Suprapubic skin (tissue), 4 donors: ENCODE measurements around the gene B4GALT5. TPM values are rescaled to one million over a fixed set of nuclear protein-coding genes. Genes with fewer than 3 reads are reported as not detected.
A peak's percentile ranks its signal among the peaks of the same experiment; 100 is the strongest.
"Not testable (repeated sequence)": the region's sequence is repeated elsewhere in the genome, so short reads cannot be mapped to it uniquely, and the experiment has no call there.

Source experiments
- DNase-seq, 2 donors: peaks; one replicate each; pipeline ENCODE4 v3.0.0-alpha.2; 2019; ENCODE audit warnings: low spot score in 2 of 2
- H3K27ac ChIP-seq: fragments of 200-600 bp; sonication (generic); one replicate; pipeline ENCODE4 v1.5.1; 2019
- H3K27me3 ChIP-seq: fragments of 200-600 bp; sonication (generic); one replicate; pipeline ENCODE4 v1.5.1; 2019
- H3K36me3 ChIP-seq: fragments of 200-600 bp; sonication (generic); one replicate; pipeline ENCODE4 v1.5.1; 2019
- H3K4me1 ChIP-seq: fragments of 200-600 bp; sonication (generic); one replicate; pipeline ENCODE4 v1.5.1; 2019
- H3K4me3 ChIP-seq: fragments of 200-600 bp; sonication (generic); one replicate; pipeline ENCODE4 v1.5.1; 2019; ENCODE audit warnings: mild to moderate bottlenecking
- H3K9me3 ChIP-seq: fragments of 200-600 bp; sonication (generic); one replicate; pipeline ENCODE4 v1.5.1; 2019
- EP300 ChIP-seq: sonication (generic); formaldehyde crosslinking; IDR thresholded peaks from one replicate; pipeline ENCODE4 v1.6.1; 2017; ENCODE audit warnings: antibody characterized with exemption
- POLR2A ChIP-seq, 2 donors: fragments of 450-650 bp; IDR thresholded peaks; one replicate each; pipeline ENCODE4 v1.6.1; 2017; ENCODE audit warnings: antibody characterized with exemption in 2 of 2, mild to moderate bottlenecking in 2 of 2, moderate library complexity in 2 of 2
- POLR2AphosphoS5 ChIP-seq, 3 donors: sonication (generic); formaldehyde crosslinking; IDR thresholded peaks; one replicate each; pipeline ENCODE4 v1.6.1; 2017; ENCODE audit warnings: antibody characterized with exemption in 3 of 3
- WGBS: methylation state at CpG from one replicate; pipeline ENCODE4 v1.1.5; 2018; 5-methylcytosine and 5-hydroxymethylcytosine counted together
- total RNA-seq, 4 donors: library from RNA; depleted of rRNA; stranded (reverse); fragments of >200 nt; gene quantifications; one replicate each; pipeline ENCODE4 v1.1.0, GENCODE V29; 2016
- TF ChIP-seq, protein P1 (sequence below), 2 donors: fragments of 200-600 bp in 1 of 2; fragments of 450-650 bp in 1 of 2; sonication (generic) in 1 of 2; IDR thresholded peaks; one replicate each; pipeline ENCODE4 v1.5.1; 2016 to 2019; ENCODE audit warnings: antibody characterized with exemption in 2 of 2, mild to moderate bottlenecking in 1 of 2, moderate library complexity in 1 of 2

Gene B4GALT5, protein sequence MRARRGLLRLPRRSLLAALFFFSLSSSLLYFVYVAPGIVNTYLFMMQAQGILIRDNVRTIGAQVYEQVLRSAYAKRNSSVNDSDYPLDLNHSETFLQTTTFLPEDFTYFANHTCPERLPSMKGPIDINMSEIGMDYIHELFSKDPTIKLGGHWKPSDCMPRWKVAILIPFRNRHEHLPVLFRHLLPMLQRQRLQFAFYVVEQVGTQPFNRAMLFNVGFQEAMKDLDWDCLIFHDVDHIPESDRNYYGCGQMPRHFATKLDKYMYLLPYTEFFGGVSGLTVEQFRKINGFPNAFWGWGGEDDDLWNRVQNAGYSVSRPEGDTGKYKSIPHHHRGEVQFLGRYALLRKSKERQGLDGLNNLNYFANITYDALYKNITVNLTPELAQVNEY
- total RNA-seq = 10 to 100 TPM in 2 of 4 donors, 1 to 10 TPM in 2; 8.8 to 12.7 (median 10.1) TPM

DNA sequence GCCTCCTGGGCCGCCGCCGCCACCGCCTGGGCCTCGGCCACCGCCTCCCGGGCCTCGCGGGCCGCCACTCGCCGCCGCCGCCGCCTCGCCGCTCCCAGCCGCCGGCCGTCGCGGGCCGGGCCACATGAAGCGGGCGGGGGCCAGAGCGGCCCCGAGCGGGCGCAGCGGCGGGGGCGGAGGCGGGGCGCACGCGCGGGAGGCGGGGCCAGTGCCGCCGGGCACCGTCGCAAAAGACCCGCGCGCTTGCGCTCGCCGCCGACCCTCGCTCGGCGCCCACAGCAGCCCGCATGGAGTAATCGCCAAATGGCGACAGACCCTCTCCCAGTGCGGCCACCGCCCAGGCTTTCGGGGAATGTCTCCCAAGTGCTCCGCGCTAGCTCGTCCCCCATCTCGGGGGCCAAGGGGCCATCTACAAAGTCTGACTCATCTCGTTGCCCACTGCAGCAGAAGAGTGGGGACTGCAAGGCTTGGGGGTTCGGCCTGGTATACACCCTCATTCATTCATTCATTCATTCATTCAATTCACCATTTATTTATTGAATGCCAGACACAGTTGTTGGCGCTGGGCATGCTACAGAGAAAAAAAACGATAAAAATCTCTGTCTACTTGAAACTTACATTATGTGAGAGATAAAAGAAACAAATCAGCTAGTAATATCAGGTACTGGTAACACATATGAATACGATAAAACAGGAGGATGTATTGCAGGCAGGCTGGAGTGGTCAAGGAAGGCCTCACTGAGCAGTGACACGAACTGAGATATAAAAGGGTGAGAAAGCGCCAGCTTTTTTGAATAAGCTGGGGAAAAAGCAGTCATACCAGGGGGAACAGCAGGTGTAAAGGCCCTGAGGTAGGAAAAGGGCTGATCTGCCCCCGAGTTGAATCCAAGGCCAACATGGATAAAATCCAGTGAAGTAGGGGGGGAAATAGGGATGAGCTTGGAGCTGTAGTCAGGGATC is at the start of gene B4GALT5:
Gene B4GALT5, minus strand, starts transcription at position 126 of the 960 bp plus-strand sequence. CDS start 188 bp downstream, outside the sequence.
- TF ChIP-seq POLR2A (IDR thresholded peaks at IDR 0.05) (peak in 1 of 2 donors; percentile 35), EP300 (no peak)
- Histone ChIP-seq H3K27me3 (no peaks in the 10 kb centered on the region), H3K4me1 (peaks cover 40% of the 10 kb centered on the region), H3K36me3 (no peaks in the 10 kb centered on the region), H3K4me3 (peak within 1 kb of the TSS; percentile 97), H3K9me3 (no peaks in the 10 kb centered on the region), H3K27ac (peak within 1 kb of the TSS; percentile 93)
- WGBS = 20% methylated on average over 10 of the region's 70 CpGs
- peak; percentile 84 for DNase-seq

DNA sequence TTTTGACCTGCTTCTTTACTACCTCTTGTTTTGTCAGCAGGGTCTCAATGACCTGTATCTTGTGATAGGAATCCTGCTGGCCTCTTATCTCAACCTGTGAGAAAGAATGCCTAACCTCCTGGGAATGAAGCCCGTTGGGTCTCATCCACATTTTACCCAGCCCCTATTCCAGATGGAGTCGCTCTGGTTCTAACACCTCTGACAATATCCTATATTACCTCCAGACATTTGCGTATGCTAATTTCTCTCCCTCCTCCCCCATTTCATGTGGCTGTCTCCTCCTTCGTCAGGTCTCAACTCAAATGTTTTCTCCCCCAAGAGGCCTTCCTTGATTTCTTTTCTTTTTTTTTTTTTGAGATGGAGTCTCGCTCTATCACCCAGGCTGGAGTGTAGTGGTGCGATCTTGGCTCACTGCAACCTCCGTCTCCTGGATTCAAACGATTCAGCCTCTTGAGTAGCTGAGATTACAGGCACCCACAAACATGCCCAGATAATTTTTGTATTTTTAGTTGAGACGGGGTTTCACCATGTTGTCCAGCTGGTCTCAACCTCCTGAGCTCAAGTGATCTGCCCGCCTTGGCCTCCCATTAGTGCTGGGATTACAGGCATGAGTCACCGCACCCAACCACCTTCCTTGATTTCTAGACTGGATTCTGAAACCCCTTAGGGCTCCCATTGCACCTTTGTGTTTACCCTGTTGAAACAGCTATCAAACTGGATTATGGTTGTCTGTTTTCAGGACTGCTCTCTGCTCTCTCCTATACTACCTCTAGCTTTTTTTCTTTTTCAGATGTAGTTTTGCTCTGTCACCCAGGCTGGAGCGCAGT is 49.5 kb upstream of the B4GALT5 start:
- no peaks in the 10 kb centered on the region for H3K27me3 ChIP-seq
- no peaks in the 10 kb centered on the region for H3K9me3 ChIP-seq
- H3K4me3 ChIP-seq = no peak overlapping the region
- DNase-seq = no peak
- TF ChIP-seq, protein P1, sequence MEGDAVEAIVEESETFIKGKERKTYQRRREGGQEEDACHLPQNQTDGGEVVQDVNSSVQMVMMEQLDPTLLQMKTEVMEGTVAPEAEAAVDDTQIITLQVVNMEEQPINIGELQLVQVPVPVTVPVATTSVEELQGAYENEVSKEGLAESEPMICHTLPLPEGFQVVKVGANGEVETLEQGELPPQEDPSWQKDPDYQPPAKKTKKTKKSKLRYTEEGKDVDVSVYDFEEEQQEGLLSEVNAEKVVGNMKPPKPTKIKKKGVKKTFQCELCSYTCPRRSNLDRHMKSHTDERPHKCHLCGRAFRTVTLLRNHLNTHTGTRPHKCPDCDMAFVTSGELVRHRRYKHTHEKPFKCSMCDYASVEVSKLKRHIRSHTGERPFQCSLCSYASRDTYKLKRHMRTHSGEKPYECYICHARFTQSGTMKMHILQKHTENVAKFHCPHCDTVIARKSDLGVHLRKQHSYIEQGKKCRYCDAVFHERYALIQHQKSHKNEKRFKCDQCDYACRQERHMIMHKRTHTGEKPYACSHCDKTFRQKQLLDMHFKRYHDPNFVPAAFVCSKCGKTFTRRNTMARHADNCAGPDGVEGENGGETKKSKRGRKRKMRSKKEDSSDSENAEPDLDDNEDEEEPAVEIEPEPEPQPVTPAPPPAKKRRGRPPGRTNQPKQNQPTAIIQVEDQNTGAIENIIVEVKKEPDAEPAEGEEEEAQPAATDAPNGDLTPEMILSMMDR (IDR thresholded peaks at IDR 0.05) = no peak
- no peak for TF ChIP-seq POLR2A (IDR thresholded peaks at IDR 0.05)
- no peak for TF ChIP-seq EP300
- TF ChIP-seq POLR2AphosphoS5 (IDR thresholded peaks at IDR 0.05) = no peak
- peak overlapping the region; percentile 29 for H3K27ac ChIP-seq
- 89% methylated on average over 12 of the region's 12 CpGs for WGBS
- H3K4me1 ChIP-seq = peaks cover 28% of the 10 kb centered on the region
- H3K36me3 ChIP-seq = no peaks in the 10 kb centered on the region

DNA sequence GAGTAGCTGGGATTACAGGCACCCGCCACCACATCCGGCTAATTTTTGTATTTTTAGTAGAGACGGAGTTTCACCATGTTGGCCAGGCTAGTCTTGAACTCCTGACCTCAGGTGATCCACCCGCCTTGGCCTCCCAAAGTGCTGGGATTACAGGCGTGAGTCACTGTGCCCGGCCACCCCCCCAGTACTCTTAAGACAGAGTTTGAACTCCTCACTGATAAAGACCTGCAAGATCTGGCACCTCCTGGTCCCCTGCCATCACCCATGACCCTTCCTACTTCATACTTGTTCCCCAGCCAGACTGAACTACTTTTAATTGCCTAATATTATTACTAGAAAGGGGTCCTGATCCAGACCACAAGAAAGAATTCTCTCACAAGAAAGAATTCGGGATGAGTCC is 48.2 kb upstream of the B4GALT5 start:
- peaks cover 18% of the 10 kb centered on the region for H3K4me1 ChIP-seq
- DNase-seq = not testable (repeated sequence)

DNA sequence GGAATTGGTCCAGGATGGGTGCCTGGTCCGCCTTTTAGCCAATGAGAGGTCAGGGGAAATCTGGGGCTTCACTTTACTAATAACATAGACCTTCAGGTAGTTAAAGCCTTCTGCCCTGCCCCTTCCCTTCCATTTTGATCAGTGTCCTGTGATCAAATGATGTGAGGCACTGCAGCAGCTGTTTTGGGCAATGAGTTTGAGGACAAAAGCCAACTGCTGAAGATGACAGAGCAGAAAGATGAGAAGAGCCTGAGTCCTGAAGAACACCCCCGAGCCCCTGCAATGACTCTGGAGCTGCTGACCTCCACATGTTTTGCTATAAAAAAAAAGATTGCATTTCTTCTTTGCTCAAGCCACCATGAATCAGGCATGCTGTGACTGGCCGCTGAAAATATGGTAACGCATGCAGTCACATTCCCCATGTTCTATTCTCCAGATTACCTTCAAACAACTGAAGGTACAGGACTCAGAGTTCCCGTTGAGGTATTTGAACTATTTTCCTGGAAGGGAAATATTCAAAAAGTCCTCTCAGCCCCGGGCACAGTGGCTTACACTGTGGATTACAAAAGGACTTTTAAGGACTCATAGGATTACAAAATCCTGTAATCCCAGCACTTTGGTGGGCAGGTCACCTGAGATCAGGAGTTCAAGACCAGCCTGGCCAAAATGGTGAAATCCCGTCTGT is 45.7 kb upstream of the B4GALT5 start:
- 65% methylated on average over 7 of the region's 7 CpGs for WGBS
- Histone ChIP-seq H3K36me3 (no peaks in the 10 kb centered on the region), H3K27ac (no peak overlapping the region), H3K9me3 (peaks cover 2% of the 10 kb centered on the region), H3K4me1 (peaks cover 3% of the 10 kb centered on the region), H3K4me3 (no peak overlapping the region), H3K27me3 (no peaks in the 10 kb centered on the region)
- DNase-seq = no peak
- TF ChIP-seq POLR2A (IDR thresholded peaks at IDR 0.05) (no peak), EP300 (no peak), POLR2AphosphoS5 (IDR thresholded peaks at IDR 0.05) (no peak)
- TF ChIP-seq, protein P1 (IDR thresholded peaks at IDR 0.05) = no peak

More for the DNA sequence above, 48.2 kb upstream of the B4GALT5 start:
- 95% methylated on average over 7 of the region's 7 CpGs for WGBS
- not testable (repeated sequence) for H3K27me3 ChIP-seq, H3K27ac ChIP-seq, H3K4me3 ChIP-seq, H3K36me3 ChIP-seq, H3K9me3 ChIP-seq

DNA sequence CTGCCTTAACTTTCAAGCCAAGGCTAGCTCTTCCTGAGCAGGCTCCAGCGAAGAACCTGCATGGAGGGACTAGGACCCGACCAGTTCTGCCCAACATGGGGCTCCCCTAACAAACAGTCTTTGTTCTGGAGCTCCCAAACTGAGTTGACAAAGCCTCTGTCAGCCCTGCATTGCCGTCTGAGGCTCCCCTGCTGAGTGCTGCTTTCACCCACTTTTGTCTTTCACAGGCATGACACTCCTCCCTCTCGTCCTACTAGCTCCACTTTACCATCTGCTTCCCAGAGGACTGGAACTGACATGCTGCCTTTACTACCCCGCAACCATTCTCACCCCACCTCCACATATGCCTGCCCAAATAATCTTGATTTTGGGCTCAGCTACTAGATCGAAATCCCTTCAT is 45.1 kb upstream of the B4GALT5 start:
- no peaks in the 10 kb centered on the region for H3K27me3 ChIP-seq
- 66% methylated on average over 6 of the region's 6 CpGs for WGBS
- no peak for TF ChIP-seq POLR2AphosphoS5 (IDR thresholded peaks at IDR 0.05)
- no peak for TF ChIP-seq POLR2A (IDR thresholded peaks at IDR 0.05)
- TF ChIP-seq EP300 = no peak
- TF ChIP-seq, protein P1 (IDR thresholded peaks at IDR 0.05) = no peak
- H3K9me3 ChIP-seq = peaks cover 2% of the 10 kb centered on the region
- H3K4me3 ChIP-seq = no peak overlapping the region
- no peak overlapping the region for H3K27ac ChIP-seq
- H3K36me3 ChIP-seq = no peaks in the 10 kb centered on the region
- peaks cover 3% of the 10 kb centered on the region for H3K4me1 ChIP-seq
- DNase-seq = no peak
